HCT116 (cell line): ENCODE measurements around the gene UGT1A7. TPM values are rescaled to one million over a fixed set of nuclear protein-coding genes. Genes with fewer than 3 reads are reported as not detected.

Experiments
- ATAC-seq: fragments of 200-7000 bp; cut with Tn5 transposase; 2 replicates; pipeline ENCODE4 v1.9.1; 2020; ENCODE audit warnings: mild to moderate bottlenecking, moderate library complexity
- BruUV-seq: library from RNA; stranded (reverse); fragments of 400-500 nt; replicated peaks from 2 replicates; lab custom pipeline; 2021; lab: Mats Ljungman, UMichigan
- CTCF ChIA-PET: fragments of 300-600 bp; sonication (Branson Sonifier 250); formaldehyde crosslinking; loops from one replicate; lab custom pipeline; 2021; ENCODE audit warnings: antibody characterized with exemption; lab: Charles Lee
- POLR2A ChIA-PET: fragments of 300-600, 350-600 bp; sonication (Branson Sonifier 250); formaldehyde crosslinking; loops from one replicate; lab custom pipeline; 2021; ENCODE audit warnings: antibody characterized with exemption; lab: Charles Lee
- RAD21 ChIA-PET, 2 experiments: fragments of 300-600 bp; sonication (Branson Sonifier 250); formaldehyde crosslinking; loops; one replicate each; lab custom pipeline; 2023; ENCODE audit warnings: low total read pairs in 2 of 2; ENCODE audit not compliant: uncharacterized antibody in 2 of 2, unreplicated experiment in 2 of 2, low non-redundant PET in 1 of 2; lab: Charles Lee
- DNase-seq: peaks from one replicate; pipeline ENCODE4 v3.0.0-alpha.2; 2010; ENCODE audit warnings: low read depth, low spot score
- H2AFZ ChIP-seq: fragments of 200-600 bp; shearing (Covaris generic), sonication (generic); 2 replicates; pipeline ENCODE4 v1.6.1; 2017; ENCODE audit warnings: low read depth, mixed run types, mixed read lengths, antibody characterized with exemption, low read length; ENCODE audit not compliant: poor library complexity, severe bottlenecking
- H3K27ac ChIP-seq: 2 replicates; pipeline ENCODE4 v1.5.1; 2012; ENCODE audit warnings: low read depth, low read length
- H3K27me3 ChIP-seq: fragments of 200-600 bp; sonication (generic); 2 replicates; pipeline ENCODE4 v1.6.1; 2016; ENCODE audit warnings: mixed run types, low read length, mixed read lengths; ENCODE audit not compliant: insufficient read depth
- H3K36me3 ChIP-seq, 2 experiments: fragments of 200-500 bp in 1 of 2; fragments of 200-600 bp in 1 of 2; sonication (Bioruptor generic) in 1 of 2; sonication (generic) in 1 of 2; 2 replicates each; pipeline versions ENCODE4 v1.5.1 to v1.6.1; 2014 to 2016; ENCODE audit warnings: low read length in 2 of 2, inconsistent platforms in 1 of 2, mixed read lengths in 1 of 2, mixed run types in 1 of 2; ENCODE audit not compliant: insufficient read depth in 2 of 2, control insufficient read depth in 1 of 2
- H3K4me1 ChIP-seq, 2 experiments: fragments of 200-600 bp in 1 of 2; sonication (generic) in 1 of 2; 2 replicates each; pipeline versions ENCODE4 v1.5.1 to v1.6.1; 2012 to 2017; ENCODE audit warnings: low read length in 2 of 2, inconsistent platforms in 1 of 2, mild to moderate bottlenecking in 1 of 2, mixed read lengths in 1 of 2, mixed run types in 1 of 2, moderate library complexity in 1 of 2; ENCODE audit not compliant: insufficient read depth in 2 of 2, control insufficient read depth in 1 of 2
- H3K4me2 ChIP-seq: fragments of 200-600 bp; sonication (generic); 2 replicates; pipeline ENCODE4 v1.6.1; 2017; ENCODE audit warnings: mixed run types, low read length, mixed read lengths
- H3K4me3 ChIP-seq, 2 experiments: fragments of 200-600 bp in 1 of 2; sonication (generic) in 1 of 2; replicated peaks in 1 of 2; 2 replicates each; pipeline ENCODE4 v1.5.1; 2011 to 2016; ENCODE audit warnings: low read length in 2 of 2, control low read depth in 1 of 2, low read depth in 1 of 2, mild to moderate bottlenecking in 1 of 2, mixed read lengths in 1 of 2, mixed run types in 1 of 2
- H3K79me2 ChIP-seq: fragments of 200-600 bp; sonication (generic); 2 replicates; pipeline ENCODE4 v1.6.1; 2017; ENCODE audit warnings: mild to moderate bottlenecking, mixed run types, low read length, moderate library complexity, mixed read lengths; ENCODE audit not compliant: insufficient read depth
- H3K9ac ChIP-seq: fragments of 200-600 bp; sonication (generic); 2 replicates; pipeline ENCODE4 v1.6.1; 2016; ENCODE audit warnings: low read length, mixed read lengths
- H3K9me2 ChIP-seq: fragments of 200-600 bp; sonication (generic), shearing (Covaris generic); 2 replicates; pipeline ENCODE4 v1.6.1; 2017; ENCODE audit warnings: mixed run types, mild to moderate bottlenecking, moderate library complexity; ENCODE audit not compliant: insufficient read depth
- H3K9me3 ChIP-seq, 2 experiments: fragments of 200-500 bp in 1 of 2; fragments of 200-600 bp in 1 of 2; sonication (Bioruptor generic) in 1 of 2; sonication (generic) in 1 of 2; 2 replicates each; pipeline ENCODE4 v1.6.1; 2014 to 2017; ENCODE audit warnings: low read length in 2 of 2, mixed read lengths in 2 of 2, inconsistent platforms in 1 of 2, low read depth in 1 of 2, mild to moderate bottlenecking in 1 of 2, mixed run types in 1 of 2, moderate library complexity in 1 of 2; ENCODE audit not compliant: control insufficient read depth in 1 of 2, insufficient read depth in 1 of 2
- H4K20me1 ChIP-seq: fragments of 200-600 bp; sonication (generic), shearing (Covaris generic); 2 replicates; pipeline ENCODE4 v1.6.1; 2017; ENCODE audit warnings: mixed run types, mild to moderate bottlenecking, moderate library complexity; ENCODE audit not compliant: insufficient read depth
- ATF3 ChIP-seq: IDR thresholded peaks from 2 replicates; pipeline ENCODE4 v1.6.1; 2012
- CEBPB ChIP-seq: IDR thresholded peaks from 2 replicates; pipeline ENCODE4 v1.6.1; 2012; ENCODE audit warnings: low read depth
- CTCF ChIP-seq, 3 experiments: fragments of 200-600 bp in 1 of 3; sonication (generic) in 1 of 3; IDR thresholded peaks in 2 of 3; conservative IDR thresholded peaks in 1 of 3; 2 replicates each; pipeline ENCODE4 v1.5.1; 2012 to 2017; ENCODE audit warnings: low read depth in 2 of 3, low read length in 2 of 3, antibody characterized with exemption in 1 of 3, borderline replicate concordance in 1 of 3, control low read depth in 1 of 3, mild to moderate bottlenecking in 1 of 3, mixed read lengths in 1 of 3, mixed run types in 1 of 3, moderate library complexity in 1 of 3; ENCODE audit not compliant: insufficient read depth in 1 of 3
- EZH2 ChIP-seq: fragments of 200-600 bp; sonication (generic); IDR thresholded peaks from 2 replicates; pipeline ENCODE4 v1.6.1; 2017; ENCODE audit warnings: antibody characterized with exemption, mixed run types
- EZH2phosphoT487 ChIP-seq: fragments of 200-600 bp; IDR thresholded peaks from 2 replicates; pipeline ENCODE4 v1.6.1; 2018; ENCODE audit warnings: antibody characterized with exemption, borderline replicate concordance
- FOSL1 ChIP-seq: IDR thresholded peaks from 2 replicates; pipeline ENCODE4 v1.6.1; 2012; ENCODE audit warnings: low read depth
- JUND ChIP-seq: IDR thresholded peaks from 2 replicates; pipeline ENCODE4 v1.6.1; 2012
- RAD21 ChIP-seq: IDR thresholded peaks from 2 replicates; pipeline ENCODE4 v1.6.1; 2012; ENCODE audit warnings: low read depth, mild to moderate bottlenecking
- SRF ChIP-seq: IDR thresholded peaks from 2 replicates; pipeline ENCODE4 v1.6.1; 2012; ENCODE audit warnings: low read depth
- YY1 ChIP-seq: IDR thresholded peaks from 2 replicates; pipeline ENCODE4 v1.6.1; 2011; ENCODE audit warnings: low read length, low read depth, moderate library complexity, mild to moderate bottlenecking; ENCODE audit not compliant: insufficient replicate concordance; ENCODE audit errors: extremely low read depth
- ZBTB33 ChIP-seq: IDR thresholded peaks from 2 replicates; pipeline ENCODE4 v1.6.1; 2011; ENCODE audit warnings: mild to moderate bottlenecking, low read length, moderate library complexity; ENCODE audit not compliant: insufficient replicate concordance; ENCODE audit errors: extremely low read depth
- ZFX ChIP-seq: fragments of 450-650 bp; IDR thresholded peaks from 2 replicates; pipeline ENCODE4 v1.6.1; 2017
- ZNF274 ChIP-seq: fragments of 200-500 bp; sonication (Bioruptor generic); IDR thresholded peaks from 2 replicates; pipeline ENCODE4 v1.6.1; 2014; ENCODE audit warnings: mild to moderate bottlenecking, low read depth, low read length, inconsistent platforms
- intact Hi-C: fragments of 100-400 bp; cut with micrococcal nuclease; formaldehyde crosslinking; loops from 2 replicates; pipeline ENCODE4 v1.10.0; 2022
- total RNA-seq: library from RNA; stranded (reverse); gene quantifications from one replicate; pipeline ENCODE4 v1.2.1, GENCODE V29; 2021; ENCODE audit not compliant: unreplicated experiment

UGT1A7 gene
- total RNA-seq, 1 experiment from 2014 or later = not detected

- TF ChIP-seq EZH2 (no peak), RAD21 (no peak), ZFX (no peak), ATF3 (no peak)
Observed at GRCh38 chr2:233706720-233707119, 25.0 kb downstream of the UGT1A7 start (continued).

GRCh38 chr2:233707940-233708644 lies 26.4 kb downstream of the UGT1A7 start:
- no peaks in the 10 kb centered on the region for H3K79me2 ChIP-seq
- intact Hi-C loops = no loop called here
- BruUV-seq = no TSS peak
- ChIA-PET RAD21 (no interaction called here), POLR2A (no interaction called here), CTCF (no interaction called here)
- H3K27me3 ChIP-seq = no peaks in the 10 kb centered on the region
- no peaks in the 10 kb centered on the region for H3K4me1 ChIP-seq
- no peak overlapping the region for H2AFZ ChIP-seq
- H3K9me2 ChIP-seq = no peaks in the 10 kb centered on the region
- H3K4me2 ChIP-seq = no peak overlapping the region
- DNase-seq (no peak), ATAC-seq (no peak)
- no peak overlapping the region for H3K4me3 ChIP-seq
- no peaks in the 10 kb centered on the region for H3K9me3 ChIP-seq
- H4K20me1 ChIP-seq = no peaks in the 10 kb centered on the region
- no peak for TF ChIP-seq CEBPB
- TF ChIP-seq FOSL1 = no peak
- TF ChIP-seq CTCF (IDR thresholded peaks at IDR 0.05 in 2 of 3, conservative IDR thresholded peaks at IDR 0.05 in 1 of 3; ENCODE audit: borderline replicate concordance in 1 of 3, insufficient read depth in 1 of 3, low read depth in 2 of 3, low read length in 2 of 3) = no peak
- no peak for TF ChIP-seq RAD21
- TF ChIP-seq ZBTB33 = no peak
- TF ChIP-seq JUND = no peak
- no peak for TF ChIP-seq ZNF274
- TF ChIP-seq SRF = no peak
- TF ChIP-seq YY1 = no peak
- TF ChIP-seq EZH2phosphoT487 = no peak
- no peaks in the 10 kb centered on the region for H3K36me3 ChIP-seq
- H3K27ac ChIP-seq = no peak overlapping the region
- no peak overlapping the region for H3K9ac ChIP-seq
